ENCODE measurements around the gene GBP5.

DNA sequence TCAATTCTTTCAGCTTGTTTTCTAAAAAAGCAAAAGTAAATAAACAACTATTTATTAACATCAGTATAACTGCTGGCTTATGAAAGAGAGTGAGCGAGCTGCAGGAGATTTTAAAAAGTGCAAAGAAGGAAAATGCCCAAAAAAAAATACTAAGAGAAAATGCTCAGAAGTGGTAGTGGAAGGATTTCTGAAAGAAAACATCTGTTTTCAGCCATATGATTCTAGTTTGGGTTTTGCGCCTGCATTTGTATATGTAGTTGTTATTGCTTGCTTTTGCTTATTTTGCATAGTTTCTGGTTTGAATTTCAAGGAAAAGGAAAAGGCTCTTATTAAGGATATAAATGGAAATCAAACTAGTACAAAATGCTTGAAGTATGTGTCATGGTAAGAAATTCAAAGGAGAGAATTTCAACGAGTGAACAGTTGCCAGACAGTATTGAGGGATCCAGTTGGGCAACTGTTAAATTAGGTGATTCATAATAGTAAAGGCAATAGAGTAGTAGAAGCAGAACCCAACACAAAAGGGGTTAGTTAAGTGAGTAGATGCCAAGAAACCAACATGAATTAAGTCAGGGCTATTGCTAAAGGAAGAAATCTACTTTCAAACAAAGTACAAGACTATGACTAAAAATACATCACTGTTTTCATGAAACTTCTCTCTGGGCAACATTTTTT lies 1.2 kb downstream of the GBP5 start:
- TF ChIP-seq, protein P1, sequence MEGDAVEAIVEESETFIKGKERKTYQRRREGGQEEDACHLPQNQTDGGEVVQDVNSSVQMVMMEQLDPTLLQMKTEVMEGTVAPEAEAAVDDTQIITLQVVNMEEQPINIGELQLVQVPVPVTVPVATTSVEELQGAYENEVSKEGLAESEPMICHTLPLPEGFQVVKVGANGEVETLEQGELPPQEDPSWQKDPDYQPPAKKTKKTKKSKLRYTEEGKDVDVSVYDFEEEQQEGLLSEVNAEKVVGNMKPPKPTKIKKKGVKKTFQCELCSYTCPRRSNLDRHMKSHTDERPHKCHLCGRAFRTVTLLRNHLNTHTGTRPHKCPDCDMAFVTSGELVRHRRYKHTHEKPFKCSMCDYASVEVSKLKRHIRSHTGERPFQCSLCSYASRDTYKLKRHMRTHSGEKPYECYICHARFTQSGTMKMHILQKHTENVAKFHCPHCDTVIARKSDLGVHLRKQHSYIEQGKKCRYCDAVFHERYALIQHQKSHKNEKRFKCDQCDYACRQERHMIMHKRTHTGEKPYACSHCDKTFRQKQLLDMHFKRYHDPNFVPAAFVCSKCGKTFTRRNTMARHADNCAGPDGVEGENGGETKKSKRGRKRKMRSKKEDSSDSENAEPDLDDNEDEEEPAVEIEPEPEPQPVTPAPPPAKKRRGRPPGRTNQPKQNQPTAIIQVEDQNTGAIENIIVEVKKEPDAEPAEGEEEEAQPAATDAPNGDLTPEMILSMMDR (IDR thresholded peaks at IDR 0.05 in 4 of 5, conservative IDR thresholded peaks at IDR 0.05 in 1 of 5): no peak
- no peak for TF ChIP-seq POLR2A (IDR thresholded peaks at IDR 0.05)
